ENCODE measurements around the gene MTA3.
"Not testable (repeated sequence)": the region's sequence is repeated elsewhere in the genome, so short reads cannot be mapped to it uniquely, and the experiment has no call there.

The MTA3 gene

GRCh38 chr2:42568401-42569115 is at the start of gene MTA3:
Gene MTA3, plus strand, starts transcription at chr2:42568632. Its CDS starts 114 bp downstream, at chr2:42568746.
- no peak for DNase-seq

DNA sequence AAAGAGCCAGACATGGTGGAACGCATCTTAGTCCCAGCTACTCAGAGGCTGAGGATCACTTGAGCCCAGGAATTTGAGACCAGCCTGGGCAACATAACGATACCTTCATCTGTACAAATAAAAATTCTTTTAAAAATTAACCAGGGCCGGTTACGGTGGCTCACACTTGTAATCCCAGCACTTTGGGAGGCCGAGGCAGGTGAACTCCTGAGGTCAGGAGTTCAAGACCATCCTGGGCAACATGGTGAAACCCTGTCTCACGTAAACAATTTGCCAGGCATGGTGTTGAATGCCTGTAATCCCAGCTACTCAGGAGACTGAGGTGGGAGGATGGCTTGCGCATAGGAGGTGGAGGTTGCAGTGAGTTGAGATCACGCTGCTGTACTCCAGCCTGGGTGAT is 48.8 kb upstream of the MTA3 start:
- no peak for DNase-seq

DNA sequence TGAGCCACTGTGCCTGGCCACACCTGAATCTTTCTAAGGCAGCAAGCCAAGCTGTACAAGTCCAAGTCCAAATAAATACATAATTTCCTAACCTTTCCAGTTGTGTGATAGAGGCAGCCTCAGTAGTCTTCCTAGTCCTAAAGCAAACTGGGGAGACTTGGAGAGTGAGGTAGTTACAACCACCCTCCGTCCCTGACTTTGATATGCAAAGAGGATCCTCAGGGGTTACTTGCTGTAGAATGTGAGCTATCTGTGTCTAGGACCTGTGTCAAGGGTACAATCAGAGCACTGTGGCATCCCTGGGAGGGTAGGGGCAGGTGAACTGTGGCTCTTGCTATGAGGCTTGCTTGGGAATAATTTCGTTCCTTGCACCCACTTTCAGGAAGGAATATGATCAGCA is 46.4 kb upstream of the MTA3 start:
- DNase-seq, result no peak

GRCh38 chr2:42523341-42523740 is 45.1 kb upstream of the MTA3 start:
- DNase-seq, result no peak

DNA sequence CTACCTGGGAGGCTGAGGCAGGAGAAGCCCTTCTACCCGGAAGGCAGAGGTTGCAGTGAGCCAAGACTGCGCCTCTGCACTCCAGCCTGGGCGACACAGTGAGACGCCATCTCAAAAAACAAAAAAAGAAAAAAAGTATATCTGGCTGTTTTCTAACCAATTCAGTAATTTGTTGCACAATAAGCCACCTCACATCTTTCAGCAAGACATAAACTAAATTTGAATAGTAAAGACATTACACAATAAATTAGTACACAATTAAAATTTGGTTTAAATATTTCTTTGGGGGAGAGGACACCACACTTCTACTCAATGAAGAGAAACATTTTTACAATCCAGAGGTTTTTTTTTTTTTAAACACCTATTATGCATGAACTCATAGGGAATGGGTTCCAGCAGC is 36.0 kb upstream of the MTA3 start:
- no peak for DNase-seq

DNA sequence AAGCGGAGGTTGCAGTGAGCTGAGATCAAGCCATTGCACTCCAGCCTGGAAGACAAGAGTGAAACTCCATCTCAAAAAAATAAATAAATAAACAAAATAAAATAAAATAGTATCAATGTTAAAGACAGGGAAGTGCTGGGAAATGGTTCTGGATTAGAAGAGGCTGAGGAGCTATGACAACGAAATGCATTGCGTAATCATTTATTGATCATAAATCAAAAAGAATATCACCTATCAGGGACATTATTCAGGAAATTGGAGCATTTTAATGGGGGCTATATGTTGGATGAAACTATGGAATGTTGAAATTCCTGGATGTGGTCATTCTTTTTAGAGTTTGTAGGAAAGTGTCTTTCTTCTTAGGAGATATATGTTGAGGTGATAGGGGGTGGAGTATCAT is 30.9 kb upstream of the MTA3 start:
- DNase-seq, result no peak

DNA sequence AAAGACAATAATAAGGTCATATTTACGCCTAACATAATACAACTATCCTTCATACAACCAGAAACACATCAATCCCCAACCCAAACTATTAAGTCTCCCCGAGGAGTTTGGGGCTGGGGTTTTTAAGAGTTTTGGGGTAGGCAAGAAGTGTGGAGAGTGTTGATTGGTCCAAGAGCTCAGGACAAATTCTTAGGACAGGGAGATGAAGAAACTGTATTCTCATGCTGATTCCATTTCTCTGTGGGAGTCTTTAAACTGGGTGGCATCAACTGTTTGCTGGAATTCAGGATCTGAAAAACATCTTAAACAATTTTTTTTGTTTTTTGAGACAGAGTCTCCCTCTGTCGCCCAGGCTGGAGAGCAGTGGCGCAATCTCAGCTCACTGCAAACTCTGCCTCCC is 25.6 kb upstream of the MTA3 start:
- no peak for DNase-seq

DNA sequence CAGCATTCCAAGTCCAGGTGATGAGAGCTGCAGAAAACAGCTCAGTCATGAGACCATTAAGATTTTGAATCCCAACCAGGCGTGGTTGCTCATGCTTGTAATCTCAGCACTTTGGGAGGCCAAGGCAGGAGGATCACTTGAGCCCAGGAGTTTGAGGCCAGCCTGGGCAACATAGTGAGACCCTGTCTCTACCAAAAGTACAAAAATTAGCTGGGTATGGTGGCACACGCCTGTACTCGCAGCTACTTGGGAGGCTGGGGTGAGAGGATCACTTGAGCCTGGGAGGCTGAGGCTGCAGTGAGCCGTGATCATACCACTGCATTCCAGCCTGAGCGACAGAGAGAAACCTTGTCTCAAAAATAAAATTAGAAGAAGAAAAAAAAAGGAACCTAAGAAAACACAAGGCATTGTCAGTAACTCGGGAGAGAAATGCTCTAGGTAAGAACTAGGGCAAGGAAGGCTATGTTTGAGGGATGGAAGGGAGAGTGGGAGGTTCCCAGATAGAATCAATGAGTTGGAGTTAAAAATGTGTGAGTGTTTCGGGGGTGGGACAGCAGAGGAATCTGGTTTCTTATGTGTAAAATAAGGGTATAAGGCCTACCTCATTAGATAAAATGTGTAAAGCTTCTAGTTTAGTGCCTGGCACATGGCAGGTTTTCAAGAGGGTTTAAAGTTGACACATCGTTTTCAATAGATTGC is 23.3 kb upstream of the MTA3 start:
- no peak for DNase-seq

DNA sequence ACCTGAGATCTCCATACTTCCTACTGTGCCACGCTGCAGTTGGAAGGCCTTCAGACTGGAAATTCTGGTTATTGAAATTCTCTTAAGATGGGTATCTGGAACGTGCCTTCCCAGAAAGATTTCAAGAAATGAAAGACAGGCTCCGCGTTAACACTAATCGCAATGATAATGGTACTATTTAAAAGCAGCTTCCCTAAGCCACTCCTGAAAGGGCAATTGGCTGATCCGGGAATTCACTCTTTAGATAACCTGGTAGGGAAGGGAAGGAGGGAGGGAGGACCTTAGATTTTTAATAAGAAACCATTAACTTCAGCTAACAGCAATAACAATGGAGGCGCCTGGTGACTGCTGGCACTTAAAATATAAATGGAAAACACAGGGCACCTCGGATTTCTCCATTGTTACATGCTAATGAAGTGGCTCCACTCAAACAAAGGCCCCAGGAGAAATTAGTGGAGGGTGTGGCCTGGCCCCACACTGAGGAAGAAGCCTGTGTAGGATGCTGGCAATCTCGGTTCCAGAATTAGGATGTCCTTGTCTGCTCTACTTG is 22.5 kb upstream of the MTA3 start:
- DNase-seq, result no peak

DNA sequence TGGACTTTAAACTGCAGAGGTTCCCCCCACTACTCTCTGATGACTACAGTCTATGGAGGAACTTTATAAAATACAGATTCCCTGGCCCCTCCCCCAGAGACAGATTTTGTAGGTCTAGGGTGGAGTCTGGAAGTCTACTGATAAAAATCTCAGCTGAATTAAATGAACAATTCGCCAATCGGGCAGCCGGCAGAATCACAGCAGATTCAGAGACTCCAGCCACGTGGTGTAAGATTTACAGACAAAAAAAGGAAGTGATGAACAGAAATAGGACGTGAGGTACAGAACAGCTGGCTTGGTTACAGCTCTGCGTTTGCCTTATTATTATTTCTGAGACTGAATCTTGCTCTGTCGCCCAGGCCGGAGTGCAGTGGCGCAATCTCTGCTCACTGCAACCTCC is 21.4 kb upstream of the MTA3 start:
- no peak for DNase-seq

DNA sequence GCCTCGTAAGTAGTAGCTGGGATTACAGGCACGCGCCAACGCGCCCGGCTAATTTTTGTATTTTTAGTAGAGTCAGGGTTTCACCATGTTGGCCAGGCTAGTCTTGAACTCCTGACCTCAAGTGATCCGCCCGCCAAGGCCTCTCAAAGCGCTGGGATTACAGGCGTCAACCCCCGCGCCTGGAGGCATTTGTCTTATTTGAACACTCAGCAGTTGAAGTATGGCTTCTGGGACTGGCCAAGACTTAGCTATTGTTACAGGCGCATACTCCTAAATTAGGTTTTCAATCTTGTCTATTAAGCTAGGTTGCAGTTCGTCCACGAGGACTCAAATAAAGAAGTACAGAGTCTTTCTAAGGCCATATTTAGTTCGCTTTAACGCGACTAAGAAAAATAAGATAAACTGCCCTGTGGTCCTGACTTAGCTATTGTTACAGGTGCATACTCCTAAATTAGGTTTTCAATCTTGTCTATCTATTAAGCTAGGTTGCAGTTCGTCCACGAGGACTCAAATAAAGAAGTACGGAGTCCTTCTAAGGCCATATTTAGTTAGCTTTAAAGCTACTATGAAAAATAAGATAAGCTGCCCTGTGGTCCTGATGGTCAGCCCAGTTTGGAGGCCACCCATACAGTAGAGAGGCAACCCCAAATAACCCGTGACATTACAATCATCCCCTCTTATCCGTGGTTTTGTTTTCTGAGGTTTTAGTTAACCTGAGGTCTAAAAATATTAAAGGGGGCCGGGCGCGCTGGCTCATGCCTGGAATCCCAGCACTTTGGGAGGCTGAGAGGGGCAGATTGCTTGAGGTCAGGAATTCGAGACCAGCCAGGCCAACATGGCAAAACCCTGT is 20.8 kb upstream of the MTA3 start:
- no peak for DNase-seq

GRCh38 chr2:42550870-42551269 is 17.6 kb upstream of the MTA3 start:
- DNase-seq, result no peak

GRCh38 chr2:42554392-42554791 is 14.0 kb upstream of the MTA3 start:
- DNase-seq, result no peak

- no peak for DNase-seq
Measured at GRCh38 chr2:42556315-42556890, 12.0 kb upstream of the MTA3 start.

DNA sequence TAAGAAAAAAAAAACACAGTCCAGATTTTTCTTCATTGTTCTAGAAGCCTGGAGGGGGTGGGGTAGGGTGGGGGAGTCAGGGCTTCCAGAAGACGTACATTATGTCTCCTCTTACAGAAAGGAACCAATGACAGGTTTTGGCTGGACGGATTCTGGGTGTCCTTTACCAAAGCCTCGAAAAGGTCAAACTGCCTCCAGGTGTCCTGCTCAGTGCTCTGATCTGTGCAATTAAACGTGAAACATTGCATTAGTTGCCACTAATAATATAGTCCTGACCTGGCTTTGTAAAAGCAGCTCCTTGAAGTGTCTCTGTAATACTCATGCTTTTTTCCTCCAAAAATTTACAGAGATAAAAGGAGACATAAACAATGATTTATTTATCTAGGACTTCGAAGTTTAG is 11.1 kb upstream of the MTA3 start:
- DNase-seq, result no peak

GRCh38 chr2:42558827-42559226 is 9.6 kb upstream of the MTA3 start:
- no peak for DNase-seq

DNA sequence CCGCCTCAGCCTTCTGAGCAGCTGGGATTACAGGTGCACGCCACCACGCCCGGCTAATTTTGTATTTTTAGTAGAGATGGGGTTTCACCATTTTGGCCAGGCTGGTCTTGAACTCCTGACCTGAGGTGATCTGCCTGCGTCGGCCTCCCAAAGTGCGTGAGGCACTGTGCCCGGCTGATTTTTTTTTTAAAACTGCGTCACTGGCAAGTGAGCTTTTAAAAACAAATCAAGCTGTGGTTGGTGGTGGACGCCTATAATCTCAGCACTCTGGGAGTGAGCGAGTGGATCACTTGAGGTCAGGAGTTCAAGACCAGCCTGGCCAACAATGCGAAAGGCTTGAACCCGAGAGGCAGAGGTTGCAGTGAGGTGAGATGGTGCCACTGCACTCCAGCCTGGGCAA is 8.3 kb upstream of the MTA3 start:
- DNase-seq, result not testable (repeated sequence)

DNA sequence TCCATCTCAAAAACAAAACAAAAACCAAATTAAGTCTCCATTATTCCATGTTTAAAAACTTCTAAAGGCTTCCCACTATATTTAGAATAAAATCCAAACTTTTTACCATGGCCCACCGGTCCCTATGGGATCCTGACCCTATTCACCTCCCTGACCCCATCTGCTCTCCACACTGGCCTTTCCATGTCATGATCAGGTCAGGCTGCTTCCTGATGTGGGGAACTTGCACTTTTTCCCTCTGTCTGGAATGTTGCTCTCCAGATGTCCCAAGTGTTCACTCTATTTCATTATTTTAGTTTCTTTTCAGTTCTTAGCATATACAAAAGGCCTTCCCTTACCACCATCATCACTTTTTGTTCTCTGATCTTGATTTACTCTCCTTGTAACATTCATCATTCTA is 7.5 kb upstream of the MTA3 start:
- DNase-seq, result no peak

GRCh38 chr2:42562474-42563144 is 5.8 kb upstream of the MTA3 start:
- DNase-seq, result no peak

- DNase-seq, result no peak
Measured at GRCh38 chr2:42566025-42566424, 2.4 kb upstream of the MTA3 start.

DNA sequence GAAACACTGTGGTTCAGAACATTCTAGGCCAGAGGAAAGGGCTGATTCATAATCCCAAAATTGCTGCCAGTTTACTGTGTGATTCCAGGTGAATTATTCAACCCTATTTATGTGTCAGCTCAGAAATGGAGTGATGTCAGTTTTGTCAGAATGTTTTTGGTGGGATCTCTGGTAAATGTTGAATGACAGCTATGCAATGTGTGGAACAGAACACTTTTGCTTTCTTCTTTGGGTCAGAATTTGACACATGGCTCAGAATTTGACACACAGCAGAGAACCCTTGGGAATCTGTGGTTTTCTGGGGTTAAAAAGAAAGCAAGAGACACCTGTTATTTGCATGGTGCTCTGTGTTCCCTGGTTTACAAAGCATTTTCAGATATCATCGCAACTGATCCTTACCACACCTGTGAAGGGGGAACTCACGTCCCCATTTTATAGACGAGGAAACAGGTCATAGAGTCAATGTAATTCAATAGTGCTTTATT is 1.6 kb upstream of the MTA3 start:
- DNase-seq, result no peak

DNA sequence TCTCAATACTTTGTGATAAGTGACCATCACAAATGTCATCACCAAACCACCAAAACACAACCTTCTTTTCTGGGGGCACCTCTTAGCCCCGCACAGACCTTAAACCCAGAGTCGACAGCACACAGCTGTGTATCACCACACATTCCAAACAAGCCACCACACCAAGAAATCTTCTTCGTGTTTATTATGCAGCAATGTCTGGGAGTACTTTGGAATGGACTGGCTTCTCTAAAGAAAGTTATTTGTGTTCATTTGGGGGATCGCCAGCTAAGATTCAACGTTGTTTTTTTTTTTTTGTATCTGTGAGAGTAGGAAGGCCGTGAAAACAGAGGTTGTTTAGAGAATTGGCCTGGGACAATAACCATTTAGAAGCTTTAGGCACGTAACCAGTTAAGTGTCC is 1.1 kb upstream of the MTA3 start:
- DNase-seq, result no peak
